Uterus (tissue), 4 donors: ENCODE results near the gene LSR. TPM values are rescaled to one million over a fixed set of nuclear protein-coding genes. Genes with fewer than 3 reads are reported as not detected.

ENCODE experiments used
- DNase-seq, 2 donors: peaks; one replicate each; pipeline ENCODE4 v3.0.0-alpha.2; 2019 to 2020
- H3K27ac ChIP-seq, 2 donors: fragments of 200-600 bp; sonication (generic); 1 replicate in 1 of 2; 2 replicates in 1 of 2; pipeline ENCODE4 v1.5.1; 2016 to 2018
- H3K27me3 ChIP-seq, 2 donors: fragments of 200-600 bp; sonication (generic); one replicate each; pipeline ENCODE4 v1.5.1; 2018 to 2019; ENCODE audit warnings: control low read depth in 1 of 2
- H3K36me3 ChIP-seq, 2 donors: fragments of 200-600 bp; sonication (generic); one replicate each; pipeline ENCODE4 v1.5.1; 2019; ENCODE audit warnings: control low read depth in 1 of 2
- H3K4me1 ChIP-seq, 2 donors: fragments of 200-600 bp; sonication (generic); one replicate each; pipeline ENCODE4 v1.5.1; 2018 to 2019; ENCODE audit warnings: control low read depth in 1 of 2
- H3K4me3 ChIP-seq, 2 donors: fragments of 200-600 bp; sonication (generic); 1 replicate in 1 of 2; 2 replicates in 1 of 2; pipeline ENCODE4 v1.5.1; 2018 to 2019; ENCODE audit warnings: mild to moderate bottlenecking in 1 of 2
- H3K9me3 ChIP-seq, 2 donors: fragments of 200-600 bp; sonication (generic); one replicate each; pipeline ENCODE4 v1.5.1; 2019; ENCODE audit warnings: control low read depth in 1 of 2
- CTCF ChIP-seq, 4 experiments: fragments of 200-600 bp in 2 of 4; fragments of 450-650 bp in 2 of 4; sonication (generic) in 2 of 4; IDR thresholded peaks; one replicate each; pipeline ENCODE4 v1.5.1; 2016 to 2019; ENCODE audit warnings: antibody characterized with exemption in 4 of 4, mild to moderate bottlenecking in 2 of 4, moderate library complexity in 1 of 4
- POLR2A ChIP-seq, 2 donors: fragments of 450-650 bp; IDR thresholded peaks; one replicate each; pipeline ENCODE4 v1.6.1; 2016; ENCODE audit warnings: antibody characterized with exemption in 2 of 2, mild to moderate bottlenecking in 1 of 2, moderate library complexity in 1 of 2
- intact Hi-C: fragments of 100-400 bp; cut with DNase I; formaldehyde crosslinking; loops from one replicate; pipeline ENCODE4 v1.15.1; 2023; ENCODE audit warnings: low total_unique reads
- total RNA-seq, 4 donors: library from RNA; depleted of rRNA in 3 of 4; stranded (reverse); fragments of >200 nt in 3 of 4; gene quantifications; one replicate each; pipeline versions ENCODE4 v1.1.0 to v1.2.4, GENCODE V29; 2014 to 2023
- donor health status: DM: yes; HTN: yes; CAD: no.

LSR gene
- total RNA-seq, 4 donors from 2014 or later = 7.3 to 37.8 (median 20.2) TPM

DNA sequence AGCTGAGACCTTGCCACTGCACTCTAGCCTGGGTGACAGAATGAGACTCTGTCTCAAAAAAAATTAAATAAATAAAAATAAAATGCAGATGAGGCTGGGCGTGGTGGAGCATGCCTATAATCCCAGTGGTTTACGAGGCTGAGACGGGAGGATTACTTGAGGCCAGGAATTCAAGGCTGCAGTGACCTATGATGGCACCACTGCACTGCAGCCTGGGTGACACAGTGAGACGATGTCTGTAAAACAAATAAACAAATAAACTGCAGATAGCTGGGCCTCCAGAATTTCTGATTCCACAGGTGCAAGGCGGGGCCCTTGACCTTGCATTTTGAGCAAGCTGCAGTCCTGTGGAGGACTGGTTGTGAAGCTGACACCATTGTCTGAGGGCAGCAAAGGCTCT is 40.1 kb downstream of the LSR start:
- DNase-seq = no peak
- intact Hi-C loops = no loop called here
- H3K36me3 ChIP-seq = no peaks in the 10 kb centered on the region
- H3K27me3 ChIP-seq = no peaks in the 10 kb centered on the region
- H3K9me3 ChIP-seq = no peaks in the 10 kb centered on the region
- no peak for TF ChIP-seq CTCF (IDR thresholded peaks at IDR 0.05)
- no peak for TF ChIP-seq POLR2A (IDR thresholded peaks at IDR 0.05)
- H3K4me1 ChIP-seq = no peaks in the 10 kb centered on the region
- no peak overlapping the region for H3K4me3 ChIP-seq
- H3K27ac ChIP-seq = no peak overlapping the region

GRCh38 chr19:35290381-35291127 is 41.8 kb downstream of the LSR start:
- Histone ChIP-seq H3K27ac (no peak overlapping the region), H3K36me3 (no peaks in the 10 kb centered on the region), H3K27me3 (no peaks in the 10 kb centered on the region), H3K4me1 (no peaks in the 10 kb centered on the region), H3K4me3 (no peak overlapping the region), H3K9me3 (no peaks in the 10 kb centered on the region)
- intact Hi-C loops = no loop called here
- TF ChIP-seq CTCF (IDR thresholded peaks at IDR 0.05) = no peak
- no peak for DNase-seq

DNA sequence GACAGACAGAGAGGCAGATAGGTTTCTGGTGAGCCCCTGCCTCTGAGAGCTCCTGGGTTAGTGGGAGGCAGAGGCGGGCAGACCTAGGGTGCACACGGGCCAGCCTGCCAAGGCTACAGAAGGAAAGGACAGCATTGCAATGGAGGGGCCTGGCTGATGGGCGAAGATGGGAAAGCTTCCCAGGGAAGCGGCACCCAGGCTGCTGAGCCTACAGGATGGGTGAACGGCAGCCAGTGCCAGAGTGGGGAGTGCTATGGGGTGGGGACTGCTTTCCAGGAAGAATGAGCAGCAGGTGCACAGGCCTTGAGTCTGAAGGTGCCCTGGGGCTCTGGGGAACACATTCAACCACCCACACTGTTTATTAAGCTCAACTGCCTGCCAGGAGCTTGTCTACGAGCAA is 42.5 kb downstream of the LSR start:
- H3K4me3 ChIP-seq = no peak overlapping the region
- no peaks in the 10 kb centered on the region for H3K4me1 ChIP-seq
- H3K27ac ChIP-seq = no peak overlapping the region
- DNase-seq = no peak
- no peaks in the 10 kb centered on the region for H3K27me3 ChIP-seq
- intact Hi-C loops = no loop called here
- TF ChIP-seq CTCF (IDR thresholded peaks at IDR 0.05) = no peak
- TF ChIP-seq POLR2A (IDR thresholded peaks at IDR 0.05) = no peak
- H3K9me3 ChIP-seq = no peaks in the 10 kb centered on the region
- no peaks in the 10 kb centered on the region for H3K36me3 ChIP-seq

- Histone ChIP-seq H3K4me3 (no peak within 1 kb of the TSS), H3K36me3 (no peaks in the 10 kb centered on the region), H3K9me3 (no peaks in the 10 kb centered on the region), H3K27ac (no peak within 1 kb of the TSS), H3K27me3 (no peaks in the 10 kb centered on the region), H3K4me1 (no peaks in the 10 kb centered on the region)
- TF ChIP-seq POLR2A (IDR thresholded peaks at IDR 0.05) (no peak), CTCF (IDR thresholded peaks at IDR 0.05) (no peak)
- no peak for DNase-seq
- intact Hi-C loops = no loop called here
These were observed 43.1 kb downstream of the LSR start, which contains the start of gene MAG for GRCh38 chr19:35291916-35292315. Gene MAG (plus strand): TSS chr19:35292161. CDS start chr19:35295409, 3,248 bp downstream.

- no peak for DNase-seq
- no peaks in the 10 kb centered on the region for H3K36me3 ChIP-seq
- no peak overlapping the region for H3K27ac ChIP-seq
- H3K4me3 ChIP-seq = no peak overlapping the region
- H3K9me3 ChIP-seq = no peaks in the 10 kb centered on the region
- H3K4me1 ChIP-seq = no peaks in the 10 kb centered on the region
- no peaks in the 10 kb centered on the region for H3K27me3 ChIP-seq
- intact Hi-C loops = no loop called here
- TF ChIP-seq POLR2A (IDR thresholded peaks at IDR 0.05) (no peak), CTCF (IDR thresholded peaks at IDR 0.05) (no peak)
These were observed 43.9 kb downstream of the LSR start for GRCh38 chr19:35292421-35293362.
